ENCODE results near the gene SLC16A6. TPM values are rescaled to one million over a fixed set of nuclear protein-coding genes. Genes with fewer than 3 reads are reported as not detected.

The SLC16A6 gene
- total RNA-seq, 1 experiment from 2014 or later: 0.28 TPM

Other genes with a start within 250 kb of the SLC16A6 start
- gene AMZ2, start 43.1 kb downstream of the SLC16A6 start, total RNA-seq (2014; rRNA removed; shearing (Covaris generic)): 73.7 and 94.3 TPM in 2 replicates
- 15.7 and 18.8 TPM in 2 replicates for gene ARSG, start 368 bp upstream of the SLC16A6 start, total RNA-seq (2014; rRNA removed; shearing (Covaris generic))
- 22.4 and 24.4 TPM in 2 replicates for gene WIPI1, start 166.4 kb upstream of the SLC16A6 start, total RNA-seq (2014; rRNA removed; shearing (Covaris generic))
- gene PRKAR1A, start 221.3 kb upstream of the SLC16A6 start, total RNA-seq (2014; rRNA removed; shearing (Covaris generic)): 106 and 109 TPM in 2 replicates